Panc1 (cell line): ENCODE results near the gene DUSP15. TPM values are rescaled to one million over a fixed set of nuclear protein-coding genes. Genes with fewer than 3 reads are reported as not detected.
"Not testable (repeated sequence)": the region's sequence is repeated elsewhere in the genome, so short reads cannot be mapped to it uniquely, and the experiment has no call there.

Source experiments
- ATAC-seq: fragments of 200-7000 bp; cut with Tn5 transposase; 2 replicates; pipeline ENCODE4 v1.9.1; 2020; ENCODE audit warnings: mild to moderate bottlenecking, moderate library complexity
- BruUV-seq: library from RNA; stranded (reverse); fragments of 400-500 nt; replicated peaks from 2 replicates; lab custom pipeline; 2021; lab: Mats Ljungman, UMichigan
- CTCF ChIA-PET: fragments of 300-600 bp; sonication (Branson Sonifier 250); formaldehyde crosslinking; loops from one replicate; lab custom pipeline; 2022; ENCODE audit warnings: antibody characterized with exemption; lab: Charles Lee
- POLR2A ChIA-PET: fragments of 300-600 bp; sonication (Branson Sonifier 250); formaldehyde crosslinking; loops from one replicate; lab custom pipeline; 2022; ENCODE audit warnings: antibody characterized with exemption; lab: Charles Lee
- DNase-seq: peaks from one replicate; pipeline ENCODE4 v3.0.0-alpha.2; 2010; ENCODE audit warnings: low read depth, low spot score
- H3K27ac ChIP-seq: 2 replicates; pipeline ENCODE4 v1.5.1; 2011; ENCODE audit warnings: mild to moderate bottlenecking, low read length, inconsistent platforms
- H3K27me3 ChIP-seq: fragments of 200-500 bp; sonication (Bioruptor generic); 2 replicates; pipeline ENCODE4 v1.6.0; 2014; ENCODE audit warnings: low read length, inconsistent platforms; ENCODE audit not compliant: control insufficient read depth, insufficient read depth
- H3K36me3 ChIP-seq: fragments of 200-500 bp; sonication (Bioruptor generic); 2 replicates; pipeline ENCODE4 v1.5.1; 2014; ENCODE audit warnings: inconsistent platforms, mild to moderate bottlenecking, low read length, moderate library complexity; ENCODE audit not compliant: control insufficient read depth, insufficient read depth
- H3K4me1 ChIP-seq: 2 replicates; pipeline ENCODE4 v1.5.1; 2011; ENCODE audit warnings: inconsistent platforms, mild to moderate bottlenecking, low read length, moderate library complexity; ENCODE audit not compliant: control insufficient read depth, insufficient read depth
- H3K4me3 ChIP-seq, 2 experiments: 2 replicates each; pipeline ENCODE4 v1.5.1; 2011 to 2012; ENCODE audit warnings: low read depth in 2 of 2, low read length in 2 of 2, mild to moderate bottlenecking in 2 of 2, inconsistent platforms in 1 of 2, moderate library complexity in 1 of 2
- H3K9me3 ChIP-seq: fragments of 200-500 bp; sonication (Bioruptor generic); 2 replicates; pipeline ENCODE4 v1.5.1; 2014; ENCODE audit warnings: low read depth, mild to moderate bottlenecking, inconsistent platforms, low read length, moderate library complexity; ENCODE audit not compliant: control insufficient read depth, insufficient read depth
- CTCF ChIP-seq: fragments of 450-650 bp; IDR thresholded peaks from 2 replicates; pipeline ENCODE4 v1.5.1; 2017; ENCODE audit warnings: mild to moderate bottlenecking
- POLR2AphosphoS5 ChIP-seq: IDR thresholded peaks from 2 replicates; pipeline ENCODE4 v1.6.1; 2012; ENCODE audit warnings: mild to moderate bottlenecking, low read depth, low read length, moderate library complexity
- REST ChIP-seq, 2 experiments: IDR thresholded peaks; 2 replicates each; pipeline ENCODE4 v1.6.1; 2011 to 2012; ENCODE audit warnings: low read depth in 2 of 2, control low read depth in 1 of 2, low read length in 1 of 2, mild to moderate bottlenecking in 1 of 2, moderate library complexity in 1 of 2; ENCODE audit not compliant: insufficient read depth in 1 of 2
- SIN3A ChIP-seq: IDR thresholded peaks from 2 replicates; pipeline ENCODE4 v1.6.1; 2012; ENCODE audit warnings: low read depth, mild to moderate bottlenecking, low read length, moderate library complexity, borderline replicate concordance; ENCODE audit not compliant: insufficient read depth
- TCF7L2 ChIP-seq: IDR thresholded peaks from 2 replicates; pipeline ENCODE4 v1.6.1; 2011; ENCODE audit warnings: mild to moderate bottlenecking, low read depth, low read length, inconsistent platforms
- in situ Hi-C: cut with HindIII; loops from 2 replicates; pipeline ENCODE4 v1.10.0; 2016; ENCODE audit warnings: low sequenced_read_pairs, low pct_unique_long_range_greater_than_20kb
- intact Hi-C: fragments of 100-400 bp; cut with micrococcal nuclease; formaldehyde crosslinking; loops from one replicate; pipeline ENCODE4 v1.10.0; 2022; ENCODE audit not compliant: unreplicated experiment
- total RNA-seq: library from RNA; stranded (reverse); gene quantifications from one replicate; pipeline ENCODE4 v1.2.1, GENCODE V29; 2021; ENCODE audit not compliant: unreplicated experiment

DUSP15 gene
- total RNA-seq, 1 experiment from 2014 or later: 23.6 TPM

- Histone ChIP-seq H3K9me3 (no peaks in the 10 kb centered on the region), H3K36me3 (no peaks in the 10 kb centered on the region), H3K27ac (no peak overlapping the region), H3K4me1 (peaks cover 4% of the 10 kb centered on the region; the same call in 1 of the 2 replicates), H3K27me3 (no peaks in the 10 kb centered on the region), H3K4me3 (no peak overlapping the region)
- TF ChIP-seq REST (IDR thresholded peaks at IDR 0.05; ENCODE audit: insufficient read depth in 1 of 2, low read depth in 2 of 2, low read length in 1 of 2) (no peak), POLR2AphosphoS5 (no peak), CTCF (no peak), SIN3A (no peak), TCF7L2 (no peak)
- no peak for ATAC-seq
- in situ Hi-C loops (no loop called here), intact Hi-C loops (no loop called here)
- ChIA-PET CTCF (no interaction called here), POLR2A (no interaction called here)
- no peak for DNase-seq
- no TSS peak for BruUV-seq
Observed at GRCh38 chr20:31918466-31919105, 48.3 kb upstream of the DUSP15 start.

- DNase-seq, CTCF ChIA-PET, POLR2A ChIA-PET, H3K4me3 ChIP-seq, H3K4me1 ChIP-seq, H3K27ac ChIP-seq, ATAC-seq, H3K36me3 ChIP-seq, intact Hi-C loops, BruUV-seq, H3K9me3 ChIP-seq, H3K27me3 ChIP-seq, in situ Hi-C loops: not testable (repeated sequence)
Observed at GRCh38 chr20:31917962-31918412, 47.7 kb upstream of the DUSP15 start.

- DNase-seq (no peak), ATAC-seq (no peak)
- CTCF ChIA-PET: interaction anchor here (0.6 kb wide), 1 partner anchor 10 kb away, joined by 8 read pairs; no protein-coding TSS in a partner anchor
- intact Hi-C loops: no loop called here
- H3K4me3 ChIP-seq: no peak overlapping the region
- H3K4me1 ChIP-seq: peaks cover 4% of the 10 kb centered on the region; the same call in 1 of the 2 replicates
- H3K36me3 ChIP-seq: no peaks in the 10 kb centered on the region
- TF ChIP-seq TCF7L2 (no peak), SIN3A (no peak), CTCF (no peak), REST (IDR thresholded peaks at IDR 0.05; ENCODE audit: insufficient read depth in 1 of 2, low read depth in 2 of 2, low read length in 1 of 2) (no peak)
- in situ Hi-C loops: no loop called here
- H3K27me3 ChIP-seq: no peaks in the 10 kb centered on the region
- no peak overlapping the region for H3K27ac ChIP-seq
- no peaks in the 10 kb centered on the region for H3K9me3 ChIP-seq
- POLR2A ChIA-PET: no interaction called here
- no TSS peak for BruUV-seq
Observed at GRCh38 chr20:31916708-31917107, 46.4 kb upstream of the DUSP15 start.
